ENCODE results near the gene SYT1.

DNA sequence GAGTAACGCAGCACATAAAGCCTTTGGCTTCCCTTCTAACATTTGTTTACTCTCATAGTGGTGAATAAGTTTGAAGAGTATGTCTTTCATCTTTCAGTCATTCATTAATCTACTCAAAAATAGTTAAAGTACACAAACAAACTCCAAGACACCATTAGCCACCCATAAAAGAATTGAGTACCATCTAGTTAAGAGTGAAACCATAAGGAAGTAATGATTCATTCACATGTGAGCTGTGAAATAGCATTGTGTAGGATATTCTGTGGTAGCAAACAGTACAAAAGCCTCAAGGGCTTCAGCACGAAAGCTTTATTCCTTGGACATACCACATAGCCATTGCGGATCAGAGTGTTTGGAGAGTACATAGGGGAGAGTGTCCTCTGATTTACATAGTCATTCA lies 13.9 kb downstream of the SYT1 start:
- TF ChIP-seq, protein P1, sequence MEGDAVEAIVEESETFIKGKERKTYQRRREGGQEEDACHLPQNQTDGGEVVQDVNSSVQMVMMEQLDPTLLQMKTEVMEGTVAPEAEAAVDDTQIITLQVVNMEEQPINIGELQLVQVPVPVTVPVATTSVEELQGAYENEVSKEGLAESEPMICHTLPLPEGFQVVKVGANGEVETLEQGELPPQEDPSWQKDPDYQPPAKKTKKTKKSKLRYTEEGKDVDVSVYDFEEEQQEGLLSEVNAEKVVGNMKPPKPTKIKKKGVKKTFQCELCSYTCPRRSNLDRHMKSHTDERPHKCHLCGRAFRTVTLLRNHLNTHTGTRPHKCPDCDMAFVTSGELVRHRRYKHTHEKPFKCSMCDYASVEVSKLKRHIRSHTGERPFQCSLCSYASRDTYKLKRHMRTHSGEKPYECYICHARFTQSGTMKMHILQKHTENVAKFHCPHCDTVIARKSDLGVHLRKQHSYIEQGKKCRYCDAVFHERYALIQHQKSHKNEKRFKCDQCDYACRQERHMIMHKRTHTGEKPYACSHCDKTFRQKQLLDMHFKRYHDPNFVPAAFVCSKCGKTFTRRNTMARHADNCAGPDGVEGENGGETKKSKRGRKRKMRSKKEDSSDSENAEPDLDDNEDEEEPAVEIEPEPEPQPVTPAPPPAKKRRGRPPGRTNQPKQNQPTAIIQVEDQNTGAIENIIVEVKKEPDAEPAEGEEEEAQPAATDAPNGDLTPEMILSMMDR (conservative IDR thresholded peaks at IDR 0.05; ENCODE audit: low read length) = no peak
- no peak for TF ChIP-seq EZH2phosphoT487 (IDR thresholded peaks at IDR 0.05; ENCODE audit: borderline replicate concordance, low read depth, low read length)

All from OCI-LY7 (cell line).